GM12878 (cell line): ENCODE measurements around the gene IFNL1. TPM values are rescaled to one million over a fixed set of nuclear protein-coding genes. Genes with fewer than 3 reads are reported as not detected.

Source experiments
- BCL11A ChIP-seq: IDR thresholded peaks from 2 replicates; pipeline ENCODE4 v1.6.1; 2011; ENCODE audit warnings: low read depth, low read length
- CBX5 ChIP-seq: sonication (generic); IDR thresholded peaks from 2 replicates; pipeline ENCODE4 v1.6.1; 2016; ENCODE audit warnings: low read depth, moderate library complexity, mild to moderate bottlenecking, inconsistent platforms
- CREB1 ChIP-seq: IDR thresholded peaks from 2 replicates; pipeline ENCODE4 v1.6.1; 2012; ENCODE audit warnings: low read depth, mild to moderate bottlenecking, inconsistent platforms
- DPF2 ChIP-seq: fragments of 450-650 bp; IDR thresholded peaks from 2 replicates; pipeline ENCODE4 v1.6.1; 2017; ENCODE audit warnings: mild to moderate bottlenecking
- GATAD2B ChIP-seq: fragments of 450-650 bp; conservative IDR thresholded peaks from 2 replicates; pipeline ENCODE4 v1.6.1; 2017; ENCODE audit warnings: low read depth, mild to moderate bottlenecking, moderate library complexity
- HDAC6 ChIP-seq: fragments of 200-600 bp; sonication (generic); IDR thresholded peaks from one replicate; pipeline ENCODE4 v1.8.0; 2017; ENCODE audit warnings: antibody characterized with exemption; ENCODE audit not compliant: unreplicated experiment
- HDGF ChIP-seq: fragments of 450-650 bp; IDR thresholded peaks from 2 replicates; pipeline ENCODE4 v1.6.1; 2016; ENCODE audit warnings: antibody characterized with exemption
- MTA2 ChIP-seq: fragments of 450-650 bp; IDR thresholded peaks from 2 replicates; pipeline ENCODE4 v1.6.1; 2016; ENCODE audit warnings: low read depth, mild to moderate bottlenecking, moderate library complexity
- MTA3 ChIP-seq: IDR thresholded peaks from 2 replicates; pipeline ENCODE4 v1.6.1; 2012; ENCODE audit warnings: low read length, inconsistent platforms, borderline replicate concordance
- MXI1 ChIP-seq: fragments of 150-350 bp; IDR thresholded peaks from 2 replicates; pipeline ENCODE4 v1.6.1; 2011; ENCODE audit warnings: low read depth, mild to moderate bottlenecking, inconsistent platforms, low read length, improper control_type of control experiment
- SIX5 ChIP-seq: IDR thresholded peaks from 2 replicates; pipeline ENCODE4 v1.6.1; 2011; ENCODE audit warnings: mild to moderate bottlenecking, low read depth, low read length, moderate library complexity; ENCODE audit not compliant: severe bottlenecking
- TCF7 ChIP-seq: IDR thresholded peaks from 2 replicates; pipeline ENCODE4 v1.6.1; 2014; ENCODE audit warnings: antibody characterized with exemption, borderline replicate concordance
- YBX1 ChIP-seq: fragments of 450-650 bp; IDR thresholded peaks from 2 replicates; pipeline ENCODE4 v1.6.1; 2016; ENCODE audit warnings: antibody characterized with exemption
- polyA plus RNA-seq, 11 experiments: library from polyadenylated mRNA; depleted of rRNA in 4 of 11; unstranded in 6 of 11; stranded (reverse) in 5 of 11; fragments of >200 nt; fragmentation: Nextera tagmentation in 4 of 11; fragmentation: Illumina TruSeq in 1 of 11; extraction: Ambion mirVana in 4 of 11; extraction: Trizol in 1 of 11; gene quantifications; 1 replicate in 1 of 11; 2 replicates in 10 of 11; pipeline versions ENCODE4 v1.2.1 to v1.2.3, GENCODE V29; 2011 to 2016; ENCODE audit warnings: inconsistent platforms in 2 of 11, missing spikeins in 2 of 11, low read depth in 1 of 11
- total RNA-seq, 4 experiments: library from RNA; depleted of rRNA in 3 of 4; stranded (reverse); fragments of >200 nt in 3 of 4; fragmentation: Illumina TruSeq in 1 of 4; extraction: Trizol in 1 of 4; gene quantifications; 2 replicates each; pipeline versions ENCODE4 v1.2.1 to v1.2.3, GENCODE V29; 2013 to 2021
- TF ChIP-seq, protein P1 (sequence below): IDR thresholded peaks from 2 replicates; pipeline ENCODE4 v1.6.1; 2012; ENCODE audit warnings: low read depth, low read length, improper control_type of control experiment
- TF ChIP-seq, protein P2 (sequence below): fragments of 450-650 bp; IDR thresholded peaks from 2 replicates; pipeline ENCODE4 v1.6.1; 2017; ENCODE audit warnings: mild to moderate bottlenecking
- TF ChIP-seq, protein P3 (sequence below): fragments of 450-650 bp; IDR thresholded peaks from 2 replicates; pipeline ENCODE4 v1.6.1; 2016; ENCODE audit warnings: mild to moderate bottlenecking, moderate library complexity, borderline replicate concordance
- TF ChIP-seq, protein P4 (sequence below): fragments of 450-650 bp; IDR thresholded peaks from 2 replicates; pipeline ENCODE4 v1.6.1; 2018; ENCODE audit warnings: mild to moderate bottlenecking, low read depth, moderate library complexity; ENCODE audit not compliant: partially characterized antibody

IFNL1 gene
- total and polyA plus RNA-seq, 10 of the 15 experiments (the other 5 are each of a cell fraction or from before 2014, with no cell fraction given) = not detected

DNA sequence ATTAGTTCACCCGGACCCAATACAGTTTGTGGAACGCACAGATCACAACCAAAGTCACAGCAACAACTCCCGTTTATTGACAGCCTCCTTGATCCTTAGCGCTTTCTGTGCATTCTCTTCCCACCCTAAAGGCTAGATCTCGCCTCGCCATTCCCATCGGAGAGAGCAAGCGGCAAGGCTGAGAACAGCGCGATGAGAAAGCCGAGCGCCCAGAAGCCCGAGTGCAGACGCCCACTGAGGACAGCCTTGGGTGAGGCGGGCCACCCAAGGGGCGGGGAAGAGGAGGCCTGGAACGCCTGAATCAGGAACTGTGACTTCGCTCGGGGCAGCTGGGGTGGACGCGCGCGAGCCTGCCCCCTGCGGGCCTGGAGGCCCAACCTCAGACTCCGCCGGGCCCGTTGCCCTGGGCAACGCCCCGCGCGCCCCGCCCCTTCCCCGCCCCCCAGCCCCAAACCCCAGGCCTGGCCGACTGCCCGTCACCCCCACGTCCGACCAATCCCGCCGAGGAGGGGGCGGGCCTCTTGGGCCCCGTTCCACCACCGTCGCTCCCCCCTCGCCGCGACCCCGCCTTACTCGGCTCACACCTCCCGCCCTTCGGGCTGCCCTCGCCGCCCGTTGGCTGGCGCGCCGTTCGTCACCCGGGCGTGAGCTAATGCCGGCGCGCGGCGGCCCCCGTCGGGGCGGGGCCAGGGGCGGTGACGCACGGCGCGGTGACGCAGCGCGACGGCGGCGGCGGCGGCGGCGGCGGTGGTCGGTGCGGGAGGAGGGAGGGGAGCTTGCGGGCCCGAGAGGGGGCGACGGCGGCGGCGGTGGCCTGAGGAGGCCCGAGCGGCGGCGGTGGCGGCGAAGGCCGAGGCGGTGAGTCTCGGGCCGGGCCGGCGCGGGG is 45.8 kb downstream of the IFNL1 start, which contains the start of gene SAMD4B (continued):
- TF ChIP-seq, protein P1, sequence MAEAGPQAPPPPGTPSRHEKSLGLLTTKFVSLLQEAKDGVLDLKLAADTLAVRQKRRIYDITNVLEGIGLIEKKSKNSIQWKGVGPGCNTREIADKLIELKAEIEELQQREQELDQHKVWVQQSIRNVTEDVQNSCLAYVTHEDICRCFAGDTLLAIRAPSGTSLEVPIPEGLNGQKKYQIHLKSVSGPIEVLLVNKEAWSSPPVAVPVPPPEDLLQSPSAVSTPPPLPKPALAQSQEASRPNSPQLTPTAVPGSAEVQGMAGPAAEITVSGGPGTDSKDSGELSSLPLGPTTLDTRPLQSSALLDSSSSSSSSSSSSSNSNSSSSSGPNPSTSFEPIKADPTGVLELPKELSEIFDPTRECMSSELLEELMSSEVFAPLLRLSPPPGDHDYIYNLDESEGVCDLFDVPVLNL = no peak
- TF ChIP-seq CREB1 = peak; percentile 74
- TF ChIP-seq CBX5 = peak; percentile 94
- TF ChIP-seq, protein P2, sequence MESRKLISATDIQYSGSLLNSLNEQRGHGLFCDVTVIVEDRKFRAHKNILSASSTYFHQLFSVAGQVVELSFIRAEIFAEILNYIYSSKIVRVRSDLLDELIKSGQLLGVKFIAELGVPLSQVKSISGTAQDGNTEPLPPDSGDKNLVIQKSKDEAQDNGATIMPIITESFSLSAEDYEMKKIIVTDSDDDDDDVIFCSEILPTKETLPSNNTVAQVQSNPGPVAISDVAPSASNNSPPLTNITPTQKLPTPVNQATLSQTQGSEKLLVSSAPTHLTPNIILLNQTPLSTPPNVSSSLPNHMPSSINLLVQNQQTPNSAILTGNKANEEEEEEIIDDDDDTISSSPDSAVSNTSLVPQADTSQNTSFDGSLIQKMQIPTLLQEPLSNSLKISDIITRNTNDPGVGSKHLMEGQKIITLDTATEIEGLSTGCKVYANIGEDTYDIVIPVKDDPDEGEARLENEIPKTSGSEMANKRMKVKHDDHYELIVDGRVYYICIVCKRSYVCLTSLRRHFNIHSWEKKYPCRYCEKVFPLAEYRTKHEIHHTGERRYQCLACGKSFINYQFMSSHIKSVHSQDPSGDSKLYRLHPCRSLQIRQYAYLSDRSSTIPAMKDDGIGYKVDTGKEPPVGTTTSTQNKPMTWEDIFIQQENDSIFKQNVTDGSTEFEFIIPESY = 0 out of 2 replicates have a peak, but pooled peaks have one; percentile 19
- TF ChIP-seq DPF2 = peak; percentile 49; the same call in 1 of the 2 replicates
- TF ChIP-seq MTA3 = no peak
- TF ChIP-seq HDGF = no peak
- TF ChIP-seq, protein P3, sequence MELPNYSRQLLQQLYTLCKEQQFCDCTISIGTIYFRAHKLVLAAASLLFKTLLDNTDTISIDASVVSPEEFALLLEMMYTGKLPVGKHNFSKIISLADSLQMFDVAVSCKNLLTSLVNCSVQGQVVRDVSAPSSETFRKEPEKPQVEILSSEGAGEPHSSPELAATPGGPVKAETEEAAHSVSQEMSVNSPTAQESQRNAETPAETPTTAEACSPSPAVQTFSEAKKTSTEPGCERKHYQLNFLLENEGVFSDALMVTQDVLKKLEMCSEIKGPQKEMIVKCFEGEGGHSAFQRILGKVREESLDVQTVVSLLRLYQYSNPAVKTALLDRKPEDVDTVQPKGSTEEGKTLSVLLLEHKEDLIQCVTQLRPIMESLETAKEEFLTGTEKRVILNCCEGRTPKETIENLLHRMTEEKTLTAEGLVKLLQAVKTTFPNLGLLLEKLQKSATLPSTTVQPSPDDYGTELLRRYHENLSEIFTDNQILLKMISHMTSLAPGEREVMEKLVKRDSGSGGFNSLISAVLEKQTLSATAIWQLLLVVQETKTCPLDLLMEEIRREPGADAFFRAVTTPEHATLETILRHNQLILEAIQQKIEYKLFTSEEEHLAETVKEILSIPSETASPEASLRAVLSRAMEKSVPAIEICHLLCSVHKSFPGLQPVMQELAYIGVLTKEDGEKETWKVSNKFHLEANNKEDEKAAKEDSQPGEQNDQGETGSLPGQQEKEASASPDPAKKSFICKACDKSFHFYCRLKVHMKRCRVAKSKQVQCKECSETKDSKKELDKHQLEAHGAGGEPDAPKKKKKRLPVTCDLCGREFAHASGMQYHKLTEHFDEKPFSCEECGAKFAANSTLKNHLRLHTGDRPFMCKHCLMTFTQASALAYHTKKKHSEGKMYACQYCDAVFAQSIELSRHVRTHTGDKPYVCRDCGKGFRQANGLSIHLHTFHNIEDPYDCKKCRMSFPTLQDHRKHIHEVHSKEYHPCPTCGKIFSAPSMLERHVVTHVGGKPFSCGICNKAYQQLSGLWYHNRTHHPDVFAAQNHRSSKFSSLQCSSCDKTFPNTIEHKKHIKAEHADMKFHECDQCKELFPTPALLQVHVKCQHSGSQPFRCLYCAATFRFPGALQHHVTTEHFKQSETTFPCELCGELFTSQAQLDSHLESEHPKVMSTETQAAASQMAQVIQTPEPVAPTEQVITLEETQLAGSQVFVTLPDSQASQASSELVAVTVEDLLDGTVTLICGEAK = peak; percentile 77
- TF ChIP-seq, protein P4, sequence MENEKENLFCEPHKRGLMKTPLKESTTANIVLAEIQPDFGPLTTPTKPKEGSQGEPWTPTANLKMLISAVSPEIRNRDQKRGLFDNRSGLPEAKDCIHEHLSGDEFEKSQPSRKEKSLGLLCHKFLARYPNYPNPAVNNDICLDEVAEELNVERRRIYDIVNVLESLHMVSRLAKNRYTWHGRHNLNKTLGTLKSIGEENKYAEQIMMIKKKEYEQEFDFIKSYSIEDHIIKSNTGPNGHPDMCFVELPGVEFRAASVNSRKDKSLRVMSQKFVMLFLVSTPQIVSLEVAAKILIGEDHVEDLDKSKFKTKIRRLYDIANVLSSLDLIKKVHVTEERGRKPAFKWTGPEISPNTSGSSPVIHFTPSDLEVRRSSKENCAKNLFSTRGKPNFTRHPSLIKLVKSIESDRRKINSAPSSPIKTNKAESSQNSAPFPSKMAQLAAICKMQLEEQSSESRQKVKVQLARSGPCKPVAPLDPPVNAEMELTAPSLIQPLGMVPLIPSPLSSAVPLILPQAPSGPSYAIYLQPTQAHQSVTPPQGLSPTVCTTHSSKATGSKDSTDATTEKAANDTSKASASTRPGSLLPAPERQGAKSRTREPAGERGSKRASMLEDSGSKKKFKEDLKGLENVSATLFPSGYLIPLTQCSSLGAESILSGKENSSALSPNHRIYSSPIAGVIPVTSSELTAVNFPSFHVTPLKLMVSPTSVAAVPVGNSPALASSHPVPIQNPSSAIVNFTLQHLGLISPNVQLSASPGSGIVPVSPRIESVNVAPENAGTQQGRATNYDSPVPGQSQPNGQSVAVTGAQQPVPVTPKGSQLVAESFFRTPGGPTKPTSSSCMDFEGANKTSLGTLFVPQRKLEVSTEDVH = peak; percentile 37
- TF ChIP-seq SIX5 = peak; percentile 54
- no peak for TF ChIP-seq GATAD2B
- TF ChIP-seq MXI1 = peak; percentile 59
- TF ChIP-seq YBX1 = no peak
- TF ChIP-seq MTA2 = 0 out of 2 replicates have a peak, but pooled peaks have one; percentile 43
- TF ChIP-seq BCL11A = no peak
- TF ChIP-seq TCF7 = no peak
- no peak for TF ChIP-seq HDAC6
